H9 (cell line): ENCODE results near the gene ACYP1. TPM values are rescaled to one million over a fixed set of nuclear protein-coding genes. Genes with fewer than 3 reads are reported as not detected.

ENCODE experiments used
- DNase-seq: peaks from one replicate; pipeline ENCODE4 v3.0.0-alpha.2; 2017
- H2AFZ ChIP-seq: one replicate; pipeline ENCODE4 v1.6.1; 2013; ENCODE audit warnings: mild to moderate bottlenecking, low read length, control low read depth, moderate library complexity
- H2AK5ac ChIP-seq: 2 replicates; pipeline ENCODE4 v1.6.1; 2013; ENCODE audit warnings: low read length, control low read depth, mixed read lengths; ENCODE audit not compliant: insufficient read length
- H2BK120ac ChIP-seq: one replicate; pipeline ENCODE4 v1.6.1; 2013; ENCODE audit warnings: low read depth, mild to moderate bottlenecking, low read length, control low read depth, inconsistent platforms; ENCODE audit not compliant: poor library complexity, severe bottlenecking
- H2BK12ac ChIP-seq: 2 replicates; pipeline ENCODE4 v1.6.1; 2013; ENCODE audit warnings: low read length, control low read depth, mixed read lengths, low read depth; ENCODE audit not compliant: insufficient read length
- H2BK15ac ChIP-seq: 2 replicates; pipeline ENCODE4 v1.6.1; 2013; ENCODE audit warnings: low read depth, low read length, control low read depth
- H2BK20ac ChIP-seq: one replicate; pipeline ENCODE4 v1.6.1; 2013; ENCODE audit warnings: low read depth, mild to moderate bottlenecking, low read length, control low read depth, inconsistent platforms; ENCODE audit not compliant: poor library complexity, severe bottlenecking
- H2BK5ac ChIP-seq: 2 replicates; pipeline ENCODE4 v1.6.1; 2013; ENCODE audit warnings: low read length, control low read depth, mixed read lengths; ENCODE audit not compliant: insufficient read length
- H3K14ac ChIP-seq: 2 replicates; pipeline ENCODE4 v1.6.1; 2013; ENCODE audit warnings: low read length, control low read depth; ENCODE audit not compliant: insufficient read depth
- H3K18ac ChIP-seq: 2 replicates; pipeline ENCODE4 v1.6.1; 2013; ENCODE audit warnings: low read depth, mild to moderate bottlenecking, mixed read lengths, low read length, control low read depth; ENCODE audit not compliant: insufficient read length
- H3K23ac ChIP-seq: 2 replicates; pipeline ENCODE4 v1.6.1; 2013; ENCODE audit warnings: low read length, control low read depth, mixed read lengths, low read depth; ENCODE audit not compliant: insufficient read length
- H3K23me2 ChIP-seq: 2 replicates; pipeline ENCODE4 v1.6.1; 2013; ENCODE audit warnings: low read depth, mild to moderate bottlenecking, mixed read lengths, low read length, control low read depth; ENCODE audit not compliant: insufficient read length, poor library complexity, severe bottlenecking
- H3K27ac ChIP-seq: 2 replicates; pipeline ENCODE4 v1.5.1; 2013; ENCODE audit warnings: low read length, control low read depth, mixed read lengths, low read depth; ENCODE audit not compliant: insufficient read length
- H3K27me3 ChIP-seq: 2 replicates; pipeline ENCODE4 v1.6.1; 2013; ENCODE audit warnings: low read length, control low read depth, inconsistent platforms; ENCODE audit not compliant: insufficient read depth
- H3K4ac ChIP-seq: 2 replicates; pipeline ENCODE4 v1.6.1; 2013; ENCODE audit warnings: low read depth, mild to moderate bottlenecking, control low read depth, inconsistent platforms, low read length, moderate library complexity
- H3K4me1 ChIP-seq: 2 replicates; pipeline ENCODE4 v1.6.1; 2013; ENCODE audit warnings: low read length, control low read depth, inconsistent platforms; ENCODE audit not compliant: insufficient read depth
- H3K4me2 ChIP-seq: 2 replicates; pipeline ENCODE4 v1.6.1; 2013; ENCODE audit warnings: low read length, control low read depth, mixed read lengths; ENCODE audit not compliant: insufficient read length, insufficient read depth
- H3K56ac ChIP-seq: 2 replicates; pipeline ENCODE4 v1.6.1; 2013; ENCODE audit warnings: low read depth, mild to moderate bottlenecking, mixed read lengths, low read length, control low read depth; ENCODE audit not compliant: insufficient read length
- H3K79me1 ChIP-seq: 2 replicates; pipeline ENCODE4 v1.6.1; 2013; ENCODE audit warnings: low read depth, mild to moderate bottlenecking, moderate library complexity, low read length, control low read depth, inconsistent platforms; ENCODE audit not compliant: insufficient read depth, poor library complexity, severe bottlenecking
- H3K79me2 ChIP-seq: 2 replicates; pipeline ENCODE4 v1.6.1; 2013; ENCODE audit warnings: low read length, control low read depth, inconsistent platforms; ENCODE audit not compliant: insufficient read depth
- H3K9ac ChIP-seq: 2 replicates; pipeline ENCODE4 v1.6.1; 2013; ENCODE audit warnings: low read length, control low read depth, mixed read lengths; ENCODE audit not compliant: insufficient read length; ENCODE audit errors: extremely low read depth
- H3K9me3 ChIP-seq: one replicate; pipeline ENCODE4 v1.6.1; 2013; ENCODE audit warnings: low read depth, low read length, inconsistent platforms; ENCODE audit not compliant: control insufficient read depth
- H3T11ph ChIP-seq: one replicate; pipeline ENCODE4 v1.6.1; 2013; ENCODE audit warnings: mild to moderate bottlenecking, low read length, control low read depth, inconsistent platforms
- H4K20me1 ChIP-seq: one replicate; pipeline ENCODE4 v1.6.1; 2013; ENCODE audit not compliant: control insufficient read depth, insufficient read length, insufficient read depth
- H4K5ac ChIP-seq: 2 replicates; pipeline ENCODE4 v1.6.1; 2013; ENCODE audit warnings: low read depth, mild to moderate bottlenecking, mixed read lengths, low read length, control low read depth; ENCODE audit not compliant: insufficient read length
- H4K8ac ChIP-seq: replicated peaks from 2 replicates; pipeline ENCODE4 v1.6.1; 2013; ENCODE audit warnings: low read length, control low read depth, mixed read lengths, low read depth; ENCODE audit not compliant: insufficient read length
- H4K91ac ChIP-seq: 2 replicates; pipeline ENCODE4 v1.6.1; 2013; ENCODE audit warnings: low read depth, mild to moderate bottlenecking, moderate library complexity, mixed read lengths, low read length, control low read depth; ENCODE audit not compliant: insufficient read length
- H3K27ac Mint-ChIP-seq, 3 experiments: 2 replicates in 2 of 3; 3 replicates in 1 of 3; pipeline ENCODE4 v1.8.0; 2020 to 2021; ENCODE audit warnings: mixed read lengths in 3 of 3, mild to moderate bottlenecking in 1 of 3, moderate library complexity in 1 of 3
- H3K27me3 Mint-ChIP-seq: 2 replicates; pipeline ENCODE4 v1.8.0; 2021; ENCODE audit warnings: low read depth, mild to moderate bottlenecking, moderate library complexity, mixed read lengths
- H3K36me3 Mint-ChIP-seq, 3 experiments: 2 replicates in 2 of 3; 3 replicates in 1 of 3; pipeline ENCODE4 v1.8.0; 2020 to 2021; ENCODE audit warnings: low read depth in 3 of 3, mixed read lengths in 3 of 3; ENCODE audit not compliant: insufficient read depth in 1 of 3
- H3K4me1 Mint-ChIP-seq, 2 experiments: 2 replicates each; pipeline ENCODE4 v1.8.0; 2020; ENCODE audit warnings: mixed read lengths in 2 of 2
- H3K4me3 Mint-ChIP-seq, 2 experiments: 2 replicates in 1 of 2; 3 replicates in 1 of 2; pipeline ENCODE4 v1.8.0; 2020 to 2021; ENCODE audit warnings: mild to moderate bottlenecking in 2 of 2, mixed read lengths in 2 of 2, moderate library complexity in 1 of 2
- H3K9me3 Mint-ChIP-seq, 2 experiments: 2 replicates in 1 of 2; 3 replicates in 1 of 2; pipeline ENCODE4 v1.8.0; 2020; ENCODE audit warnings: mild to moderate bottlenecking in 2 of 2, mixed read lengths in 2 of 2, moderate library complexity in 1 of 2
- WGBS: extraction: QIAGEN DNeasy Blood & Tissue Kit; methylation state at CpG from one replicate; pipeline ENCODE4 v1.1.7; 2013; ENCODE audit warnings: missing lambda C conversion rate, low lambda C conversion rate, mixed read lengths; ENCODE audit not compliant: insufficient read length; ENCODE audit errors: extremely low coverage; 5-methylcytosine and 5-hydroxymethylcytosine counted together
- total RNA-seq: library from RNA; stranded (reverse); gene quantifications from 2 replicates; pipeline ENCODE4 v1.2.1, GENCODE V29; 2021
- TF ChIP-seq, protein P1 (sequence below): fragments of 200-600 bp; sonication (generic); conservative IDR thresholded peaks from 3 replicates; pipeline ENCODE4 v1.8.0; 2021; ENCODE audit warnings: antibody characterized with exemption, mild to moderate bottlenecking

Gene ACYP1
- total RNA-seq, 1 experiment from 2014 or later: 18.9 TPM

DNA sequence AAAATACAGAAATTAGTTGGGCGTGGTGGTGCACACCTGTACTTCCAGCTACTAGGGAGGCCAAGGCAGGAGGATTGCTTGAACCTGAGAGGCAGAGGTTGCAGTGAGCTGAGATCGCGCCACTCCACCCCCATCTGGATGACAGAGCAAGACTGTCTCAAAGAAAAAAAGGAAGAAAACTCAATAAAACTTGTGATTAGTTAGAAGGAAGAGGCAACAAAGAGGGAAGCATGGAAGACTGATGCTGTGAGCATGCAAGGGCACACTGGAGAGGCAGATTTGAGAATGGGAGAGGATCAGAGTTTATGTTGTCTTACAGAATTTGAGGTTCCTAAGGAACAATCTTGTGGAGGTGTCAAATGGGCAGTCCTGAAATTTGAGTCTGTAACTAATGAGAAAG, 2.9 kb upstream of the ACYP1 start:
- Histone ChIP-seq H3K18ac (no peak overlapping the region), H2BK5ac (no peak overlapping the region), H4K8ac (no peak overlapping the region), H3K23me2 (peaks cover 11% of the 10 kb centered on the region), H4K5ac (no peak overlapping the region), H3K9ac (no peak overlapping the region), H3K79me2 (peaks cover 1% of the 10 kb centered on the region; the same call in 1 of the 2 replicates), H3K4ac (no peak overlapping the region), H3K56ac (no peak overlapping the region), H3K4me2 (no peak overlapping the region), H2BK120ac (no peak overlapping the region), H3T11ph (no peak overlapping the region), H2BK12ac (no peak overlapping the region), H3K14ac (no peak overlapping the region), H2BK15ac (no peak overlapping the region), H3K79me1 (no peaks in the 10 kb centered on the region), H3K27ac (no peak overlapping the region), H2AFZ (no peak overlapping the region), H4K20me1 (no peaks in the 10 kb centered on the region), H3K4me1 (peaks cover 2% of the 10 kb centered on the region; the same call in 1 of the 2 replicates), H3K23ac (no peak overlapping the region), H4K91ac (no peak overlapping the region), H3K9me3 (no peaks in the 10 kb centered on the region), H2AK5ac (no peak overlapping the region), H3K27me3 (no peaks in the 10 kb centered on the region), H2BK20ac (no peak overlapping the region)
- WGBS: no CpG with 5 or more reads among the region's 3 CpGs
- Mint-ChIP-seq H3K4me1 (peaks cover 21% of the 10 kb centered on the region in 2 experiments), H3K4me3 (no peak overlapping the region), H3K27ac (no peak overlapping the region), H3K36me3 (peaks cover 0 to under 1% (median 0%) of the 10 kb centered on the region in 3 experiments; a peak in 1 of 7 replicates), H3K9me3 (no peaks in the 10 kb centered on the region), H3K27me3 (no peaks in the 10 kb centered on the region; the same call in 1 of the 2 replicates)
- no peak for DNase-seq
- TF ChIP-seq, protein P1, sequence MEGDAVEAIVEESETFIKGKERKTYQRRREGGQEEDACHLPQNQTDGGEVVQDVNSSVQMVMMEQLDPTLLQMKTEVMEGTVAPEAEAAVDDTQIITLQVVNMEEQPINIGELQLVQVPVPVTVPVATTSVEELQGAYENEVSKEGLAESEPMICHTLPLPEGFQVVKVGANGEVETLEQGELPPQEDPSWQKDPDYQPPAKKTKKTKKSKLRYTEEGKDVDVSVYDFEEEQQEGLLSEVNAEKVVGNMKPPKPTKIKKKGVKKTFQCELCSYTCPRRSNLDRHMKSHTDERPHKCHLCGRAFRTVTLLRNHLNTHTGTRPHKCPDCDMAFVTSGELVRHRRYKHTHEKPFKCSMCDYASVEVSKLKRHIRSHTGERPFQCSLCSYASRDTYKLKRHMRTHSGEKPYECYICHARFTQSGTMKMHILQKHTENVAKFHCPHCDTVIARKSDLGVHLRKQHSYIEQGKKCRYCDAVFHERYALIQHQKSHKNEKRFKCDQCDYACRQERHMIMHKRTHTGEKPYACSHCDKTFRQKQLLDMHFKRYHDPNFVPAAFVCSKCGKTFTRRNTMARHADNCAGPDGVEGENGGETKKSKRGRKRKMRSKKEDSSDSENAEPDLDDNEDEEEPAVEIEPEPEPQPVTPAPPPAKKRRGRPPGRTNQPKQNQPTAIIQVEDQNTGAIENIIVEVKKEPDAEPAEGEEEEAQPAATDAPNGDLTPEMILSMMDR: no peak
